ENCODE data around the gene UST. TPM values are rescaled to one million over a fixed set of nuclear protein-coding genes. Genes with fewer than 3 reads are reported as not detected.

Gene UST
- total RNA-seq, 1 experiment from 2014 or later = 11.3 TPM

GRCh38 chr6:148803979-148804378 lies 57.1 kb downstream of the UST start:
- DNase-seq (ENCODE audit: low read depth) = peak; percentile 21

GRCh38 chr6:148805777-148806176 lies 58.9 kb downstream of the UST start:
- DNase-seq (ENCODE audit: low read depth) = no peak

GRCh38 chr6:148807784-148808183 lies 61.0 kb downstream of the UST start:
- no peak for DNase-seq (ENCODE audit: low read depth)

GRCh38 chr6:148808786-148809304 lies 62.0 kb downstream of the UST start:
- no peak for DNase-seq (ENCODE audit: low read depth)

- DNase-seq (ENCODE audit: low read depth) = no peak
These were observed 64.6 kb downstream of the UST start for GRCh38 chr6:148811459-148811858.

DNA sequence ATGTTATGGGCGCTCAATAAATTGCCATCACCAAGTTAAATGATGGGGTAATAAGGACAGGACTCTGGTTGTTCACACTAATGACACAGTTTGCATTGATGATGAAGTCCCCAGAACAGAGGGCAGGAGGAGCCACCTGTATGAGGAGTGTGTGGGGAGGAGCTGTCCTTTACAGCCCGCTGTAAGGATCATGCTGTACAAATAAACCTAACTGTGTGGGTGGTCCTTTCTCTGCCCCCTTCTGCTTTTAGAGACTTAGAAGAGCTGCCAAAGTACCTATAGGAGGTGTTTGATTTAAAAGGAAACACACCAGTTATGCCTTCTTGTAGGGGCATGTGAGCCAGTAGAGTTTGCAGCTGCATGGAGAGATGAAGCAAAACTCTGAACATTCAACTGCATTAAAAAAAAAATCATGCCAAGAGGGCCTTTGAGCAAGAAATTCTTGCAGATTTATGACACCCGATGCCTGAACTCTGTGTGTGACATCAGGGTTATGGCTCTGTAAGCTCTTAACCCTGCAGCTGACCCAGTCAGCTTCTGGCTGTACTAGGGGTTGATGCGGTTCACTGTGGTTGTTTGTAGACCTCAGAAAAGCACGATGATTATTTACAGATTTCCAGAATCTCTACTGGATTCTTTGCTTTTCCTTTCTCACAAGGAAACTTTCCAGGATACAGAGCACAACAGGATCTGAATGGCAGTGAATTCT lies 67.4 kb downstream of the UST start:
- DNase-seq (ENCODE audit: low read depth) = no peak

- no peak for DNase-seq (ENCODE audit: low read depth)
These were observed 68.0 kb downstream of the UST start for GRCh38 chr6:148814869-148815268.

DNA sequence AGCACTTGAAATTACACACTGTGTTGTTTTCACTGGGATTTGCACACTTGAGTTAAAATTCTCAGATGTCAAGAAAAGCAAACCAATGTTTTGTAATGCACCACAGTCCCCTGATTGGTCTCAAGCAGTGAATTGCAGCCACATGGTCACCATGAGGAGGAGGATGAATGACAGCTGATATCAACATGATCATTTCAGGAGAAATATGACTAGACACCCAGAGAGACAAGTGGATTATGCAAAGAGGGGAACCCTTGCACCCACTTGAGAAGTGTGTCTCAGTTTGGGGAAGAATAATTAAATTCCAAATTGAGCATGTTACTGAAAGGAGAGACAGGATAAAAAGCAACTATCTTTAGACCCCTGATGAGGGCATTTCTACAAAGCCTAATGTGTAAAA lies 69.3 kb downstream of the UST start:
- no peak for DNase-seq (ENCODE audit: low read depth)

GRCh38 chr6:148817689-148818088 lies 70.9 kb downstream of the UST start:
- no peak for DNase-seq (ENCODE audit: low read depth)

DNA sequence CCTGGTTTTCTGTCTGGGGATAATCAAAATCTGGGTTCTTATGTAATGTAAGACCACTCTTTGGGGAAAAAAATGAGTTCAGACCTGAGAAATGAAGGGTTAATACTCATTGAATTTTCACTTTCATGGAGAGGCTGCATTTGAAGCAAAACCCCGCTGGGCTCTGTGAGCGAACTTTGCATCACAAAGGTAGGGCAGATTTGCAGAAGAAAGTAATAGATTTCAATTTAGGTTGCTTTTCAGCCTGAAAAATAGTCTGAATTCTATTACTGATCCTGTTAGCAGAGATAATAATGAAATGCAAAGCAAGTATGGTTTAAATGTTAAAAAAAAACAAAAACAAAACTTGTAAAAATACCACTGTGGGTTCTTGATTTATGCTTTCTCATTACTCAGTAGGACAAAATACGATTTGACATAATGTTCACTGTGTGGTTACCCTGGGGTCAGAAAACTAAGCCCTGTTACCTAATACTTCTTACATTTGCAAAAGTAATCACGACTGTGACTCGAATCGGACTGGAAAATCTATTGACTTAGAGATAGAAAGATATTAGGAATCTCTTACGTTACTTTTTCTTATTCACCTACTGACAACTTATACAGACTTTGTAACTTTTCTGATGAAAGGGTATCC lies 72.2 kb downstream of the UST start:
- DNase-seq (ENCODE audit: low read depth) = peak; percentile 85

DNA sequence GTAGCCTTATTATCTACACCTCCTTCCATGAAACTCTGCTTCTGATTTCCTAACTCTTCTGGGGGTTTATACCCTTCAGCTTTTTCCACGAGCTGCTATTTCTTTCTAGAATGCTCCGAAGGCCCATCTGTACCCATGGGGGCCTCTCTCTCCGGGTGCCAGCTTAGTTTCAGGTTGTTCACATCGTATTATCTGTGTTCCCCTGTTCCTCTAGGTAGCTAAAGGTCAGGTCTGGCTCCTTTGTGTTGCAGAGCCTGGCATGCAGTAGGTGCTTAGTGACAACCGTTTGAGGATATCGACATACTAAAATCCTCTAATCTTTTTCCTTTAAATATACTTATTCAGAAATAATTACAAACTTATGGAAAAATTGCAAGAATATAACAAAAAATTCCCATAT lies 73.0 kb downstream of the UST start:
- no peak for DNase-seq (ENCODE audit: low read depth)

DNA sequence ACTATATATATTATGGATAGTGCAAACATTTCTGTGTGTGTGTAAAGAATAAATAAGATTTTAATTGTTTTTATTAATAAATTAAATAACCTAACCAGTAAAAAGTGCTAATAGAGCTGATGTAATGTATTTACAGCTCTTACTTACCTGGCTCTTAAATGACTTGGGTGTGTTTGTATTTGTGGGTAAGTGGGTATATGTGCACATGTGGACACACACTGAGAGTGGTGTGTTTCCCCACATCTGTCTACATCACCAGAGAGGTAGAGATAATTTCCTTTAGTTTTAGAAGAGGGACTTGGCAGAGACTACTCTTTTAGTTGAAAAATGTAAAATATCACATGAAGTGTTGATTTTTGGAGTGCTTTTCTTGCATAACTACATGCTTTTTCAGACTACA lies 76.0 kb downstream of the UST start:
- no peak for DNase-seq (ENCODE audit: low read depth)

DNA sequence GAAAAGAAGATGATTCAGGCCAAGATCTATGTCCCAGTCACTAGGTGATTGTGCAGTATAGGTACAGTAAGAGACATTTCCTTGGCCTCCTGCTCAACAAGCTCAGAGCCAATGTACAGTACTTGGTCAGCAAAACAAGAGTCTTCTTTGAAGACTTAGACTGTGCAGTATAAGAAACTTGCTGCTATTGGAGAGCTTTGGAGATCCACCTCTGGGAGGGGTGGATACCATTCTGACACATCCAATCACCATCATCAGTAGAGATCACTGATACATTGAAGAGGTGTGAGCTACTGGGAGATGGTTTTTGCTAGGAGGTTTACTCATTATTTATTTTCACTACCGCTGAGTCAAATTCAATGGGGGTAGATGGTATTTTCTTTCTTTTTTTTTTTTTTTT lies 77.5 kb downstream of the UST start:
- DNase-seq (ENCODE audit: low read depth) = no peak

DNA sequence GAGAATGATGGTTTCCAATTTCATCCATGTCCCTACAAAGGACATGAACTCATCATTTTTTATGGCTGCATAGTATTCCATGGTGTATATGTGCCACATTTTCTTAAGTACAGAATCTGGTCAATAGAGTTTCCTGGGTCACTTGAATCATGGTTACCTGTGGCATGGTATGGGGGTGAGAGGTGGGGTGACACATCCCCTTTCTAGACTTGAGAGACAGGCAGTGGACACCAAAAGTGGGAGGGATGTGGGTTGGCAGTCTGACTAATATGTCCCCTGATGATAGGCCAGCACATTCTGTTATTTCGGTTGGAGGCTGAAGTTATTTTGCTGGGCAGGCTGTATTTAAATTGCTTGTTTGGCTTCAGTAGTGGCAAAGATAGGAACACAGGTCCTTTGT lies 78.1 kb downstream of the UST start:
- no peak for DNase-seq (ENCODE audit: low read depth)

DNA sequence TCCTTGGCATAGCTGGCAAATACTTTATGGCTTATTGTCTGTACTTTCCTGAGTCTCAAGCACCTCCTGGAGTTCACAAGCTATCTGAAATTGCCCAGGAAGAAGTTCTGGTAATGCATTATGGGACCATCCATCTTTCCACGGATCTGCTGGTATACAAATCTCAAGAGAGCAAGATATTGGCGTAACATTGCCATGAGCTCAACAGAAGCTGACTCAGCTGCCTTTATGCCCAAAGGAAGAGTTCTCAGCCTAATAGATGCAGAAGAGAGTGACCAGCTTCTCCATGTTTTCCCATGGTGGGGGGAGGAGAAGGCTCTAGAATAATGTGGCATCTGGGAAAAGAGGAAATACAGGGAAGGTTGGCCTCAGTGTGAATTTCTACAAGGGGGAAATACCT lies 78.7 kb downstream of the UST start:
- DNase-seq (ENCODE audit: low read depth) = no peak

DNA sequence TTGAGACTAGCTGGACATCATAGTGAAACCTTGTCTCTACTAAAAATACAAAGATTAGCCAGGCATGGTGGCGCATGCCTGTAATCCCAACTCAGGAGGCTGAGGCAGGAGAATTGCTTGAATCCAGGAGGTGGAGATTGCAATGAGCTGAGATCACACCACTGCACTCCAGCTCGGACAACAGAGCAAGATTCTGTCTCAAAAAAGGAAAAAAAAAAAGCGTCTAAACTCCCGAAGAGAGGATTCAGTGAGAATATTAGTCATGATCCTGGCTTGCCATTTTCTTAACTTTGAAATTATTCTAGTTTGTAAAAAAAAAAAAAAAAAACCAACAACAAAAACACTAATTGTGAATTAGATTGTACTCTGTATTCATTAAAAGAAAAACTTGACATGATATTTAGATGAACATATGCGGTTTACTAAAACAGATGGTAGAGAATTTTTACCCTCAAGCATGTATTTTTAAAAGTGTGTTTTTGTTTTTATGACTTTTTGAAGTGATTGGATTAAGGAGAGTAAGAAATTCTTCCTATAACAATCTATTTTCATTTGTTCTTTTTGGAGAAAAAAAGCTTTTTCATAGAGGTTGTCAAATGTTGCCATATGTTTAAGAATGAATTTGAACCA lies 80.7 kb downstream of the UST start:
- no peak for DNase-seq (ENCODE audit: low read depth)

DNA sequence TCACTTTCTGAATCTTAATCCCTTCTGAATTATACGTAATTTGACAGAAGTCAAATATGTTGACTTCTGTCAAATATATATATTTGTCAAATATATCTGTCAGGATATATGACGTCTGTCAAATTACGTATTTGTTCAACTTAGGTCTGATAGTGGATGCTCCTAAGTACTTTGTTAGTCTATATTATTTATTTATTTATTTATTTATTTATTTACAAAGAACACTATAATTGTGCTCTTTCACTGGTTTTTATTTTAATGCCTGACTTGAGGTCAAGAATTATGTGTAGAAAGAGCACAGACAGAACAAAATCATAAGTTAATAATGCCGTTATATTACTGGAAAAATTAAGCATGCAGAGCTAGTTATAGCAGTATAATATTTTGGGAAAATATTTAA lies 81.2 kb downstream of the UST start:
- no peak for DNase-seq (ENCODE audit: low read depth)

DNA sequence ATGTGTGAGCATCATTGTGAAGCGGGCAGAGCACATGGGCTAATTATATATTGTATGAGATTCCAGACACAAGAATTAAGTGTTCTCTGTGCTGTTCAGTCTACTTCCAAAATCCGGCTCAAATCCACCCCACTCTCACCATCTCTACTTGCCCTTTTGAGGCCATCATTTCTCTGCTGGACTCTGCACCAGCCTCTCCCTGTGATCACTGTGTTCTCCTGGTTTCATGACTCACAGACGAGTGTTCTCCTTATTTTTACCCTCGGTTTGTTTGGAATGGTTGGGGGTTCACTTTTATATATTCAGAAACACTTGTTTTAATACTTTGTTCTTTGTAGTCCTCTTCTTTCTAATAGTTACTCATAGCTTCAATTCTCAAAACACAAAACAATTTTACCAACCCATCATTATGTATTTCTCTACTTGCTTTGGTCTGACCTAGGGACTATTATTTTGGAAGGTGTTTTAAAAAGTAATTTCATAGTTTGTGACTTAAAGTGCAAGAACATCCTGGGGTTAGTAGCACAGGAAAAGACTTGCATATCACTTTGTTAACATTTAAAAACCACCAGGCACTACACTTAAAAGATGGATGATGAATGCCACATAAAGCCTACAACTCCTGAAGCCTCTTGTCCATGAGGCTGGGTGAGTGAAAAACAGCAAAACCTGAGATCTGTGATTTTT lies 82.7 kb downstream of the UST start:
- peak; percentile 14 for DNase-seq (ENCODE audit: low read depth)

- no peak for DNase-seq (ENCODE audit: low read depth)
These were observed 83.8 kb downstream of the UST start for GRCh38 chr6:148830614-148831013.

DNA sequence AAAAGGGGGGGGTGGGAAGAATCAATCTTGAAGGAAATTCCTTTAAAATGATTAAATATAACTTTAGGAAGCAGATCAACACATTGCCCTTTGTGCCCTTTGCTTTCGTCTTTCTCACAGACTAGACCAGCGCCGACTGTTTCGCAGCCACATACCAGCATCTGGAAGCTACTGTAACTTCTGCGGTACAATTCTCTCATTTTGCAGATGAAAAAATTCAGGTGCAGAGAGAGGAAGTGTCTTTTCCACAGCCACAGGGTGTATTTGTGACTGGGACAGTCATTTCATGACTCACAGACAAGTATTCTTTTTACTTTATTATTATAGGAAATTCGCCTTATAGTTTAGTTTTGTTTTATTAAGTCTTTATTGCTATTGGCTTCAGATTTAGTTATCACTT lies 84.2 kb downstream of the UST start:
- DNase-seq (ENCODE audit: low read depth) = no peak

DNA sequence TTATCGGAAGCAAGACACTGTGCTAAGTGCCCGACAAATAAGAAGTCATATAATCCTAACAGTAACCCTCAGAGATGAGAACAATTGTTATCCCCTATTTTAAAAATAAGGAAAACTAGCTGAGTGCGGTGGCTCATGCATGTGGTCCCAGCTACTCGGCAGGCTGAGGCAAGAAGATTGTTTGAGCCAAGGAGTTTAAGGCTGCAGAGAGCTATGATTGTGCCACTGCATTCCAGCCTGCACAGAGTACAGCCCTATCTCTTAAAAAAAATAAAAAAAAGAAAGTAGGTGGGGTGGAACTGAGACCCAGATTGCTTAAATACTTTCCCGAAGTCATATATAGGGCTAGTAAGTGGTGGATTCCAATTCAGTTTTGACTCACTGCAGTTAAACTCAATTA lies 84.7 kb downstream of the UST start:
- DNase-seq (ENCODE audit: low read depth) = no peak

GRCh38 chr6:148835920-148836441 lies 89.2 kb downstream of the UST start:
- peak; percentile 86 for DNase-seq (ENCODE audit: low read depth)

All from M059J (cell line).